Common myeloid progenitor, CD34-positive (primary cell): ENCODE measurements around the gene MAT2A.
A peak's percentile ranks its signal among the peaks of the same experiment; 100 is the strongest.

Experiments
- CTCF ChIA-PET: fragments of 350-600 bp; sonication (Branson Sonifier 250); formaldehyde crosslinking; loops from one replicate; lab custom pipeline; 2021; ENCODE audit warnings: antibody characterized with exemption; lab: Charles Lee
- POLR2A ChIA-PET: fragments of 350-600 bp; sonication (Branson Sonifier 250); formaldehyde crosslinking; loops from one replicate; lab custom pipeline; 2021; ENCODE audit warnings: antibody characterized with exemption; lab: Charles Lee
- DNase-seq, 3 donors: peaks; one replicate each; pipeline versions ENCODE4 v3.0.0 to v3.0.0-alpha.2; 2013
- H3K27ac ChIP-seq, 2 experiments: 1 replicate in 1 of 2; 2 replicates in 1 of 2; pipeline ENCODE4 v1.7.0; 2013; ENCODE audit warnings: inconsistent platforms in 2 of 2, low read length in 2 of 2, mild to moderate bottlenecking in 2 of 2, low read depth in 1 of 2, moderate library complexity in 1 of 2; ENCODE audit not compliant: severe bottlenecking in 2 of 2, insufficient read depth in 1 of 2, poor library complexity in 1 of 2
- H3K27me3 ChIP-seq, 5 experiments: replicated peaks in 2 of 5; 1 replicate in 3 of 5; 2 replicates in 2 of 5; pipeline versions ENCODE4 v1.6.1 to v1.7.0; 2013; ENCODE audit warnings: low read length in 4 of 5, mild to moderate bottlenecking in 2 of 5, moderate library complexity in 2 of 5, inconsistent platforms in 1 of 5; ENCODE audit not compliant: insufficient read depth in 5 of 5, control insufficient read depth in 4 of 5
- H3K36me3 ChIP-seq, 4 experiments: 1 replicate in 2 of 4; 2 replicates in 2 of 4; pipeline versions ENCODE4 v1.6.1 to v1.7.0; 2013; ENCODE audit warnings: low read length in 3 of 4, control low read depth in 1 of 4, mild to moderate bottlenecking in 1 of 4; ENCODE audit not compliant: control insufficient read depth in 4 of 4, insufficient read depth in 4 of 4
- H3K4me1 ChIP-seq, 4 experiments: 1 replicate in 3 of 4; 2 replicates in 1 of 4; pipeline versions ENCODE4 v1.6.1 to v1.7.1; 2013; ENCODE audit warnings: low read length in 3 of 4, mild to moderate bottlenecking in 3 of 4, control low read depth in 1 of 4, inconsistent platforms in 1 of 4, moderate library complexity in 1 of 4; ENCODE audit not compliant: control insufficient read depth in 4 of 4, insufficient read depth in 4 of 4; ENCODE audit errors: control extremely low read depth in 1 of 4
- H3K4me3 ChIP-seq, 7 experiments: 1 replicate in 4 of 7; 2 replicates in 3 of 7; pipeline versions ENCODE4 v1.5.1 to v1.7.0; 2013; ENCODE audit warnings: mild to moderate bottlenecking in 7 of 7, low read length in 6 of 7, moderate library complexity in 6 of 7, inconsistent platforms in 2 of 7, low read depth in 2 of 7, control low read depth in 1 of 7; ENCODE audit not compliant: insufficient read depth in 4 of 7, control insufficient read depth in 1 of 7; ENCODE audit errors: extremely low read depth in 1 of 7
- H3K9me3 ChIP-seq, 5 experiments: 1 replicate in 4 of 5; 2 replicates in 1 of 5; pipeline versions ENCODE4 v1.6.1 to v1.7.1; 2013; ENCODE audit warnings: low read length in 4 of 5, mild to moderate bottlenecking in 2 of 5, inconsistent platforms in 1 of 5, low read depth in 1 of 5, moderate library complexity in 1 of 5; ENCODE audit not compliant: control insufficient read depth in 4 of 5, insufficient read depth in 2 of 5; ENCODE audit errors: control extremely low read depth in 1 of 5
- WGBS: methylation state at CpG from one replicate; pipeline ENCODE4 v1.1.5; 2013; ENCODE audit not compliant: insufficient coverage; 5-methylcytosine and 5-hydroxymethylcytosine counted together

The MAT2A gene

DNA sequence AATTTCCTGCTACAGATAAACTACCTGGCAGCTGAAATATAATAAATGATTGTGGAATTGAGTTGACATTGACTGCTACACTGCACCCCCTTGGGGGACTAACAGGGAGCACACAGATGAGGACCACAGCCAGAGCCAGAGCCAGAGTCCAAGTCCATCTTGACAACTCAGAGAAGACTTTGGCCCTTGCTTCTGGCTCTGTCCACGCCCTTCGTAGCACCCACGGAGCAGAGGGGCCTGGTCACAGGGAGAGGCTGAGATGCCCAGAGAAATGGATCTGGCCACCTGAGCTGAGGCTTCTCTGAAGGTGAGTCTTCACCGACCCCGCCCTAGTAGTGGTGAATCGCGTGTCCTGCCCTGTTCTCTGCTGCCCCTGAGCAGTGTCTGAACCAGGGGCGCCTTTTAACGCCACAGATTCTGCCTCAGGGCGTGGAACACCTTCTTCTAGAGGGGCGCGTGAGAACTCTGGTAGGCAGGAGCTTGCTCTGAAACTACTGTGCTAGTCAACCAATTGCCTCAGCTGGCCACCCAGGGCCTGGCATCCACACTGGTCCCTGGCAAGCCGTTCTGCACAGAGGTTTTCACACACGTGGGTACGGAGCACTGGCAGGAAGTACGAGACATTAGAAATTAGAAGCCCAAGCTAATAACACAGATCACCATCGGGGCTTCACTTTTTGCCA lies 35.7 kb upstream of the MAT2A start:
- POLR2A ChIA-PET = no interaction called here
- peak in 1 of 3 donors; percentile 25 for DNase-seq
- no peak overlapping the region for H3K4me3 ChIP-seq
- H3K4me1 ChIP-seq = peaks cover 0 to 62% (median 31%) of the 10 kb centered on the region in 4 experiments
- CTCF ChIA-PET = interaction anchor here (0.7 to 2.8 kb wide), 17 partner anchors 11 to 112 kb away, joined by 3 to 11 read pairs (median 3); no protein-coding TSS in a partner anchor
- no peaks in the 10 kb centered on the region for H3K36me3 ChIP-seq
- WGBS = 93% methylated on average over 17 of the region's 17 CpGs
- H3K27ac ChIP-seq = no peak overlapping the region
- no peaks in the 10 kb centered on the region for H3K27me3 ChIP-seq
- H3K9me3 ChIP-seq = no peaks in the 10 kb centered on the region

- Histone ChIP-seq H3K36me3 (no peaks in the 10 kb centered on the region), H3K27ac (no peak overlapping the region), H3K27me3 (no peaks in the 10 kb centered on the region), H3K4me1 (peaks cover 0 to 59% (median 29%) of the 10 kb centered on the region in 4 experiments), H3K4me3 (no peak overlapping the region), H3K9me3 (no peaks in the 10 kb centered on the region)
- ChIA-PET CTCF (interaction anchor here (0.6 to 2.8 kb wide), 18 partner anchors 11 to 84 kb away, joined by 3 to 11 read pairs (median 3); no protein-coding TSS in a partner anchor), POLR2A (no interaction called here)
- peak in 2 of 3 donors; percentile 27 to 42 for DNase-seq
- WGBS = 96% methylated on average over 16 of the region's 18 CpGs
These were observed 34.9 kb upstream of the MAT2A start for GRCh38 chr2:85503851-85504777.

GRCh38 chr2:85504778-85505261 lies 34.1 kb upstream of the MAT2A start:
- Histone ChIP-seq H3K27me3 (no peaks in the 10 kb centered on the region), H3K9me3 (no peaks in the 10 kb centered on the region), H3K36me3 (no peaks in the 10 kb centered on the region), H3K4me1 (peaks cover 0 to 54% (median 29%) of the 10 kb centered on the region in 4 experiments), H3K27ac (no peak overlapping the region), H3K4me3 (no peak overlapping the region)
- DNase-seq = peak in 1 of 3 donors; percentile 26
- ChIA-PET CTCF (interaction anchor here (0.5 to 2.5 kb wide), 8 partner anchors 11 to 155 kb away, joined by 3 to 6 read pairs (median 4); no protein-coding TSS in a partner anchor), POLR2A (no interaction called here)
- 46% methylated on average over 3 of the region's 3 CpGs for WGBS

- Histone ChIP-seq H3K36me3 (no peaks in the 10 kb centered on the region), H3K4me1 (peaks cover 0 to 45% (median 22%) of the 10 kb centered on the region in 4 experiments), H3K9me3 (no peaks in the 10 kb centered on the region), H3K27me3 (no peaks in the 10 kb centered on the region), H3K27ac (no peak overlapping the region), H3K4me3 (no peak overlapping the region)
- 97% methylated on average over 8 of the region's 10 CpGs for WGBS
- ChIA-PET CTCF (interaction anchor here (0.5 to 2.0 kb wide), 5 partner anchors 10 to 155 kb away, joined by 3 to 6 read pairs (median 3); no protein-coding TSS in a partner anchor), POLR2A (no interaction called here)
- DNase-seq = no peak
These were observed 33.3 kb upstream of the MAT2A start for GRCh38 chr2:85505551-85506238.

GRCh38 chr2:85506768-85507181 lies 32.2 kb upstream of the MAT2A start:
- Histone ChIP-seq H3K4me1 (peaks cover 0 to 34% (median 18%) of the 10 kb centered on the region in 4 experiments), H3K9me3 (no peaks in the 10 kb centered on the region), H3K36me3 (no peaks in the 10 kb centered on the region), H3K27me3 (no peaks in the 10 kb centered on the region), H3K27ac (no peak overlapping the region), H3K4me3 (no peak overlapping the region)
- WGBS = 97% methylated on average over 5 of the region's 7 CpGs
- ChIA-PET POLR2A (no interaction called here), CTCF (interaction anchor here (1.2 to 1.5 kb wide), 3 partner anchors 10 to 115 kb away, joined by 3 to 4 read pairs (median 3); no protein-coding TSS in a partner anchor)
- DNase-seq = no peak

DNA sequence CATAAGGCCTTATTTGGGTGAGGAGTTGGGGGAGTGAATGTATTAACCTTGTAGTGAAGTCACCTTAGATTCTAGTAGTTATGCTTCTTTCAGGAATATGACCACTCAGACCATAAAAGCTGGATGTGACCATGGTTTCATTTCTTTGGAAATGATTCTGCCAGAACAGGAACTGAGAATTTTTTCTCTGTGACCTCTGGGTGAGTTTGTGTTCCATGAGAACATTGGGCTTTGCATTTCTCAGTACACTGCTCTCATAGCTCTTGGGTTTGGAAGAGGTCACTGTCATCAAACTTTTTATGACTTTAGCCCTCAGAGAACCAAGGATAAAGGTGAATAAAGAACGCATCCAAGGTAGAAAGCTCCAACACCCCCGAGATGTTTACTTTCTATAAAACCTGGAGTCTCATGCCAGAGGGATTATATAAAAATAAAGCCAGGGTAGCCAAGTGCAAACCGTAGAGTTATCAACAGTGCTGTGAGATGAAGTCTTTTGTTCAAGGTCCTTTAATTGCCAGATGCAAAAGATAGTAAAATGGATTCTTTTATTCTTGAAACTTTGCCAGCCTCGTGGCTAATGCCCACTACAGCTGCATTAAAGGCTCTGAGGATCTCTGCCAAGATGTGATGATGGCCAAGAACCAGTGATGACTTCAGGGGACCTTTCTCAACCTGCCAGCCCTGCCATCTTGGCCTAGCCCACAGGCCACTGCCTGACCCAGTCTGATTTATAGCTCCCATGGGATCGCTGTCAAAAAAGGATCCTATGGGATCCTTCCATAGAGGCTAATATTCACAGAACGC lies 27.8 kb upstream of the MAT2A start:
- DNase-seq = no peak
- H3K4me3 ChIP-seq = no peak overlapping the region
- CTCF ChIA-PET = interaction anchor here (0.9 to 1.3 kb wide), 5 partner anchors 11 to 91 kb away, joined by 3 to 5 read pairs (median 4); no protein-coding TSS in a partner anchor
- H3K36me3 ChIP-seq = no peaks in the 10 kb centered on the region
- peaks cover under 1 to 6% (median 3%) of the 10 kb centered on the region in 4 experiments for H3K4me1 ChIP-seq
- POLR2A ChIA-PET = interaction anchor here (0.6 kb wide), 1 partner anchor 141 kb away, joined by 3 read pairs; no protein-coding TSS in a partner anchor
- WGBS = 83% methylated on average over 6 of the region's 6 CpGs
- H3K9me3 ChIP-seq = no peaks in the 10 kb centered on the region
- H3K27me3 ChIP-seq = no peaks in the 10 kb centered on the region
- no peak overlapping the region for H3K27ac ChIP-seq
